Fibroblast of skin of abdomen (primary cell): Measurements from ENCODE around the gene RAB11FIP2.

Source experiments
- DNase-seq: peaks from one replicate; pipeline ENCODE4 v3.0.0-alpha.2; 2013

Gene RAB11FIP2

GRCh38 chr10:117980755-117981702 lies 65.7 kb downstream of the RAB11FIP2 start:
- DNase-seq, result no peak

GRCh38 chr10:117980216-117980615 lies 66.5 kb downstream of the RAB11FIP2 start:
- DNase-seq, result peak; percentile 78

GRCh38 chr10:117972168-117972837 lies 74.4 kb downstream of the RAB11FIP2 start:
- no peak for DNase-seq

- DNase-seq, result no peak
Observed at GRCh38 chr10:117970962-117971361, 75.8 kb downstream of the RAB11FIP2 start.

- DNase-seq, result no peak
Observed at GRCh38 chr10:117969592-117969991, 77.1 kb downstream of the RAB11FIP2 start.

GRCh38 chr10:117968354-117969182 lies 78.2 kb downstream of the RAB11FIP2 start:
- DNase-seq, result no peak

GRCh38 chr10:117967149-117967650 lies 79.5 kb downstream of the RAB11FIP2 start:
- no peak for DNase-seq

GRCh38 chr10:117965984-117966383 lies 80.8 kb downstream of the RAB11FIP2 start:
- no peak for DNase-seq

- DNase-seq, result no peak
Observed at GRCh38 chr10:117964536-117964935, 82.2 kb downstream of the RAB11FIP2 start.

- DNase-seq, result no peak
Observed at GRCh38 chr10:117960345-117960935, 86.3 kb downstream of the RAB11FIP2 start.

GRCh38 chr10:117956972-117957371 lies 89.8 kb downstream of the RAB11FIP2 start:
- DNase-seq, result no peak

GRCh38 chr10:117955176-117955575 lies 91.6 kb downstream of the RAB11FIP2 start:
- DNase-seq, result peak; percentile 55
